GM19240 (cell line): ENCODE measurements around the gene AR.

Experiments used
- DNase-seq: peaks from one replicate; pipeline ENCODE4 v3.0.0; 2011; ENCODE audit warnings: low spot score; ENCODE audit not compliant: insufficient read length

The AR gene

DNA sequence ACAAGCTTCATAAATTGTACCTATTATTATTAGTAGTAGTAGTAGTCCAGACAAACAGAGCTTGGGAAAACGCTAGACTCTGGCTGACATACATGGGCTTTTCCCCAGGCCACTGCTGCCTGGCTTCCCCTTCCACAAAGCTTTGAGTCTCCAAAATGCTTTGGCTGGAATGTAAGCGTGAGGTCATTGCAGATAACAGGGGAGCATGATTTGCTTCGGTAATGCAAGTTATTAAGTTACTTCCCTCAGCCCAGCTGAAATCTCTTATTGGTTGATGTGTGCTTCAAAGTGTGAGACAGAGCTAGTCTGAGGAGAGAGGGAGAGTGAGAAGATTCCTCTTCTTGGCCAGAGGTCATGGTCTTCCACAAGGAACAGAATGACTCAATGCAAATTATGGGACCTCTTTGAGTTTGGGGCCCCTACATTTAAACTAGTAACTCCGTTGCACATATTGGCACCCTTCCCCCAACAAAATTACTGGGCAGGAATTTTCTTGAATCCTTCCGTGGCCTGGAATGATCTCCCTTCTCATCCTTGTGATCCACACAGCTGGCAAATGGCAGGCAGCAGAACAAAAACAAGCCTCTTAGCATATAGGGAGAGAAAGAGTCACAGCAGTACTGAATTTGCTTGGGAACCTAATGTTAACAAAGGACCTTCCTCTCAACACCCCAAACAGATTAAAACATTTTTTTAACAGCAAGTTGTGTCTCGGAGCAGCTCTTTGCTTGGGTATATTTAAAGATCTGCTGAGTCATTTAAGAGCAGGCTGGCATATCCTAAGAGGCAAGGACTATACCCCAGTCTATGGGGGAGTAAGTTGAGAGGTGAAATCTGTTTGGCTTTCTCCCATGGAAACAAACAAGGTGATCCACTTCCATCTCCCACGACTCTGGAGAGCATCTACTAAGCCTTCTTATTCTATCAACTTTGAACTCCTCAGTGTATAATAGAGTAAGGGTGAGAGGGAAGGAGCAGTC is 19.9 kb downstream of the AR start:
- no peak for DNase-seq

DNA sequence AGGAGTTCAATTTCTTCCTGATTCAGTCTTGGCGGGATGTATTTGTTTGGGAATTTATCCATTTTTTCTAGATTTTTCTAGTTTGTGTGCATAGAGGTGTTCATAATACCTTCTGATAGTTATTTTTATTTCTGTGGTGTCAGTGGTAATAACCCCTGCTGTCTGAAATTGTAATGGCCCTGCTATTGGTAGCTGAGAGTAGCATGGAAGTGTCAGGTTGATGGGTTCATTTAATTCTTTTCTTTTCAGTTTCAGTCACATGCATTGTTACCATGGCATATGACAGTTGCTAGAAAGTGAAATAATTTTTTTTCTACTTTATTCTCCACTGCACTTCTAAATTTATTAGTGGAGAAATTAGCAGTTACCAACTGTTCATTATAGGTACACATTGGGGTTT is 20.7 kb downstream of the AR start:
- no peak for DNase-seq

DNA sequence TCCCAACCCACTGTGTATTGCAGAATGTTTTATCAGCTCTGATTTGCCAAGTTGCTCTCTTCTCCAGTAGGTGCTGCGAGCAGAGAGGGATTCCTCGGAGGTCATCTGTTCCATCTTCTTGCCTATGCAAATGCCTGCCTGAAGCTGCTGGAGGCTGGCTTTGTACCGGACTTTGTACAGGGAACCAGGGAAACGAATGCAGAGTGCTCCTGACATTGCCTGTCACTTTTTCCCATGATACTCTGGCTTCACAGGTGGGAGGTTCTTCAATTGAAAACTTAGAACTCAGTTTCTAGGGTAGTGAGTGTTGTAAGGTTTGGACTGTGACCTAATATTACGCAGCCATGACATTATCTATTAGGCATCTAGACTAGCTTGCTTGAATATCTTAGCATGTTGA is 24.9 kb downstream of the AR start:
- no peak for DNase-seq

DNA sequence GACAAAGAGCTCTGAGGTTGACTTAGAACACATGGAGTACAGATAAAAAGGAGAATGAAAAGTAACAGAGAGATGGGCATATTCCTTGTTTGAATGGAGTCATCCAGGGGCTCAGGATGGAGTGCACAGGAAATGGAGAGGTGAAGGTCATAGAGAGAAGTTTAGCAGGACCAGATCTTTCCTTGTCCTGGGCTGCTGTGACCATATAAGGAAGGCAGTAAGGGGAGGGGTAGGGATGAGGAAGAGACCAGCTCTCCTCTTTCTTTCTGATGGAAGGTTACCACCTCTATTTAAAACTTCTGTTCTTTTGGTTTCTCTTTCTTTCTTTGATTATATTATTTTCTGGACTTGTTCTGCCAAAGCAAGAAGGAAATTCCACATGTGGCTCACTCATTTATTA is 27.0 kb downstream of the AR start:
- DNase-seq: no peak

DNA sequence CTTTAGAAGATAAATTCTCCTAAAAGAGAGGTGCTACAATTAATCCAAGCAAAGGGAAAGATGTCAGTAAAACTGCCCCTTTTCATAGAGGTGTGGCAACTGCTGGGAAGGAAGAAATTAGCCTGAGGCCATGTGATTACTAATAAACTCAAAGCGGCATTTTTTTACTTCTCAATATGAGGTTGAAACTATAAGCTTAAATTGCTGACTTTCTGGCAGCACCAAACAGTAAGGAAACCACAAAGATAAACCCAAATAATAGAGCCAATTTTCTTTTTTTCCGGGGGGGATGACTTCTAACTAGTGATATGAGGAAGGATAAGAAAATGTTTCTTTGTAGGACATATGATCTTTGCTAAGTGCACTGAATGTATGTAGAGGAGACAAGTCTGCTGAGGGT is 30.9 kb downstream of the AR start:
- DNase-seq: no peak

DNA sequence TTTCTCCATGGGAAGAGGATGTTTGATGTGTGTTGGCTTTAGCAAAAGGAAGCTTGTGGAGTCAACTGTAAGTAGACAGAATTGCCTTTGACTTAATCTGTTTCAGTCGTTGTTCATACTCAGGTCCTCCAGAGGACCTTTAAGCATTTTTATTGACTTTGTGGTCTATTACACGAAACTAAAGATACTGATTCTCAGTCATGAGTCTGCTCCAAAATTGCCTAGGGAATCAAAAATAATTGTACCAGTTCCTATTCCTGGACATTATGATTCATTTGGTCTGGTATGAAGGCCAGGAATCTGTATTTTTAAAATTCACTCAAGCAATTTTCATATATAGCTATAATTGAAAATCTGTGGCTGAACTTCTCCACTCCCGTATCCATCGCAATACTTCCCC is 38.6 kb downstream of the AR start:
- no peak for DNase-seq

DNA sequence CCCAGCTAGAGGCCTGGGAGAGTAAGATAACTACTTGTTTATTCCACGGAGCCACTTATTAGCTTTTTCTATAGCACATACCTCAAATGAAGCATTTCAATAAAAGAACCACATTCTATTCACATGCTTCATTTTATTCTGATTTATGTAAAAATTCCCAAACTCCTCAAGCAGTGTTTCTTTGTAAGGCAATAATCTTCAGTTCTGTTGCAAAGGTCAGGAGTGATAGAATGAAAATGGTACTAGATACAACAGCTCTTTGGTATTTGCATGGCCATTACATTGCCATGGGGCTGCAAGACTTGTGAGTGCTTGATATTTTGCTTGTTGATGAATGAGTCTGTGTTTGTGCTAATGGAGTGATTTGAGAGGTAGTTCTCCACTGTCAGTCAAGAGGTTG is 39.4 kb downstream of the AR start:
- no peak for DNase-seq

DNA sequence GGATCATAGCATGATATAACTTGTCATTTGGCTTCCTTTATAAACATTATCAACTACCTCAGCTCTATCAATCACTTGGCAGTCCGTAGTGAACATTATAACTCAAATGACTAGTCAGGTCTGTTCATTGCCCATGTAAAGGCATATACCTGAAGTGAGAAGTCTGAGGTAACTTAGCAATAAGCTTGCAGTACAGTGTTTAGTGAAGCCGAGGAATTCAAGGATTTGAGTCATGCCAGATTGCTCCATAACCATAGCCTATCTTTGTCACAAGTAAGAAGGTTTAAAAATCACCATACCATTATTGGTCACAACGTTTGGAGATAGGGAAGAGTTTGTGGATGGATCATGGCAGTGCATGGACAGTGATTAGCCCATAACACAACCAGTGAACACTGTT is 41.6 kb downstream of the AR start:
- no peak for DNase-seq

DNA sequence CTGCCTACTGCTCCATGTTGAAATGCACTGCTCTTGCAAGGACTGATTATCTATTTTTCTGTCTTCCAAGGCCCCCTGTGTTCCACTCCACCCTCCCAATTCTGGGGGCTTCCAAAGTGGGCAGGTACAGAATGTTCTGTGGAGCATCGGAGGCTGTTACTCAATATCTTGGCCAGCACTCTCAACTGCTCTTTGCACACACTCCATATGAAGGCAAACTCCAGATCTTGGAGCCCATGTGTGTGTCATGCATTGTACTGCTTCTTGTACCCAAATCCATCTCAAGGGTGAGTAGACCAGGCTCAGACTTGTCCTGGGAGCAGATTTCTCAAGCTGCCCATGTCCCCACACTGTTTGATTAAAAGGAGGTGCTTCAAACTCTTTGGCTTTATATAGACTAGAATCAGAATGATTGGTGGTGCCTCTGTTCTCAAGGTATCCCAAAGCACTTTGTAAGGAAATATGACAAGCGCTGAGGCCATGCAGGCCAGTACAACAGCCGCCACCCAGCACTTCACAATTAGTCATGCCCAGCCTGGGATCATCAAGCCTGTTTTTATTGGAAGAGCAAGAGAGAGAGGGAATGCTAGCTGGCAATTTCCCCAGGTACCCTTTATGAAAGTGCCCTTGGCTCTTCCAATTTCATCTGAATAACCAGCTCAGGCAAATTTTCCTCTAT is 44.3 kb downstream of the AR start:
- no peak for DNase-seq

DNA sequence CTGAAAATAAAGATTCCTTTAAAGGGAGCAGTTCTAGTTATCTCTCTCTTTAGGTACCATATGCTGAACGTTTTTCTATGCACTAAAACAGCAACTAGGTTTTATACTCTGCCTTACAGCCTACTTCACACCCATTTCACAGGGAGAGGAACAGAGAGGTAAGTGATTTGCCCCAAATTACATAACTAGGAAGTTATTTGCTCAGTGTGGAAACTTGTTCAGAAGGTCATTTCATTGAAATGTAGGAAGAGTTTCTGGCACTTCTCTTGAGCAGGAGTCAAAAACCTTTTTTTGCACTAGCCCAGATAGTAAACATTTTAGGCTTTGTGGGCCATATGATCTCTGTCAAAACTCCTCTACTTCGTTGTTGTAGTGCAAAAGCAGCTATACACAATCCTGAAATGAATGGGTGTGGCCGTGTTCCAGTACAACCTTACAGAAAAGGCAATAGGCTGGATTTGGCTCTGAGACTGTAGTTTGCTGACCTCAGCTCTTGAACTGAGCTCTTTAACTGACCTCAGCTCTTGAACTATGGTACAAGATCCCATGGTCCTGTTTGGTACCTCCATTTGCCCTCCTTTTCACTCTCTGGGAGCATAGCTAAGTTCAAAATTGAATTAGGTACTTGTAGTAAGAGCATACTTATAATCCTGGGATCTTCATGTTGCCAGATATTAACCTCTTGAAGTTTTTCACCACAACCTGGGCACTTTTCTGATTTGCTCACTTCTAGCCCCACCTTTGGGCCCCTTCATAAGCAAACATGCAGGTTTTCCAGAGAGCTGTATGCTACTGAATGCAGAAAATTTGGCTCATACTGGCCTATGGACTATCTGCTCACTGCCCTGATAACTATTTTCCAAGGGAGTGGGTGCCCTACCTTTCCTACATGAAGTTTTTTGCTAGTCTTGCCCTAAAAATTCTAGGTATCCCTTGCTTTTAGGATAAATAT is 53.3 kb downstream of the AR start:
- DNase-seq: no peak

DNA sequence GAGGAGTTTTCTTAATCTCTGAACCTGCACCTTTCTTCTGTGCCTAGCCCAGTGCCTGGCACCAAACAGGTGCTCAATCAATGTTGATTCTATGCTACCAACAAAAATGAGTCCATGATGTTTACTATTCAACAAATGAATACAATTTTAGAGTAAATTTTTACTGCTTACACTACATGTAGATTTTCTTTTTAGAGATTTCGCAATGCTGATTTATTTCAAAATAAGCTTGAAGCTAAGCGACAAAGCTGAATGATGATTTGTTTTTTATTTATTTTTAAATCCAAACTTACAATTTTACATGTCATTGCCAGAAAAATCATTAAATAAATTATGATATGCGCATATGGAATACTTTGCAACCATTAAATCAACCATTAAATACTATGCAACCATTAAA is 55.7 kb downstream of the AR start:
- DNase-seq: no peak

DNA sequence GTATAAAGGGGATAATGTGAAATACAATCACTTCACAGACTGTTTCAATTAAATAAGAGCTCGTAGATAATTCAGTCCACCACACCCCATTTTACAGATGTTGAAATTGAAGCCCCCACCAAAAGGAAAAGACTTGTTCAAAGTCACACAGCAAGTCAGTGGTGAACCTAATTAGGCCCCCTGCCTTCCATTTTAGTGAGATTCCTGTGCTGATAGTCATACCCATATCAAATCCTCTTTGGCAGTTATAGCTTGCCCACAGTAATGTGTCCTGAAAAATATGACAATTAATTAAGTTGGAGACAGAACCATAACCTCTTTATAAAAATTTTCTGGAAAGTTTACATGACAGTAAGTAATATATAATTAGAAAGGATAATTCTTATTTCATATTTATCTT is 58.0 kb downstream of the AR start:
- no peak for DNase-seq

DNA sequence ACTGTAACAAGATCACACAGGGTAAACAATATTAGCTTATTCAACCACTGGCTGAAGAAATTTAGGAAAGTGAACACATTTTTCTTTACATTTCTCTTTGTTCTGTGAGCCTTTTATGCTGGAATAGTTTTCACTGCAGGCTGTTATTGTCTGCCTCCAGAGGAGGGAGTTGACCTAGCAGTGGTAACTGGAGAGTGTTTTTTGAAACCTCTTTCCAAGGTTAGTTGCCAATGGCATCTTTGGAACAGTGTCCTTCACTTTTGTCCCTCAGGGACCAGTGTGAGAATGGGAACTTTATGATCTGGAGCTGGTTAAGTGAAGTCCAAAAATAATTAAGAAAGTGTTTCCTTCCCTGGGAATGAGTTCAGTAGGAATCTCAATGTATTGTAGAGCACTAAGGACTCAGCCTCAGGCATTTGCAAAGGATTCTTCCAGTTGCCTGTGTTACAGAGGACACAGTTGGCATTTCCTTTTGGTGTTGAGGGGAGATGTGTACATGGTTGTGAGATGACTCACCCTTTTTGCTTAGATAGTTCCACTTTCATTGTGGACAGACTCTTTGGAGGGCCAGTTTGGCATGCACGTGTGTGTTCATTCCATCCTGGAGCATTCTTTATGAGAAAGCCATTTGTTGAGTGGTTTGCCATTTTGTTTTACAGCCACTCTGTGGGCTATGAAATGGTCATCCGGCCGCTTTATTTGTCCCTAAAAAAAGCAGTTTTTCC is 61.3 kb downstream of the AR start:
- no peak for DNase-seq

DNA sequence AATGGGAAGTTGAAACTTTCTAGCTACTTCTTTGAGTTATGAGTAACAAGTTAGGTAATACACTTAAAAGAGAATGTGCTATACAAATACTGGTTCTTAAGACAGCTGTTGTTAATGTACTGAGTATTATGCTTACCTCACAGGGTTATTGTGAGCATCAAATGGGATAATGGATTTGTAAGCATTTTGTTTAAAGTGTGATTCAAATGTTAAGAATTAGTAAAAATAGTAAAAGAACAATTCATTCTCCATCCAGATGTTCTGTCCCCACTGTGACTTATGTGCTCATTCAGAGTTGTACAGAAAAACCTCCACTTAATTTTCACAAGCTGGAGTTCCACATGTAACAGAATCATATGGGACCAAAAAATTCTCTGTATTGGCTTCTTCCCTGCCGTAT is 63.6 kb downstream of the AR start:
- DNase-seq: no peak

DNA sequence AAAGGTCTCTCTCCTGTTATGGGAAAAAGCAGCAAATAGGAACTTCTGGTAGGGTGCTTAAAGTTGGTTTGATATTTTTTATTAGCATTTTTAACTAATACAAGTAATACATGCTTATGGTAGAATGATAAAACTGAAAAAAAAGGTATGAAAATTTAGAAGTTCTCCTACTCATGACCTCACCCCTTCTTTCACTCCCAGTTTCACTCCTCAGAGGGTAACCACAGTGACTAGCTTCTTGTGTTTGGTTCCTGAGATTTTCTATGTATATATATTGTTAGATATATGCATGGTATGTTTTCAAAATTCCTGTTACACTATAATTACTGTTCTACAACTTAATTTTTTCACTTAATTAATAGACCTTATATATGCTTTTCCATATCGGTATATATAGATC is 66.5 kb downstream of the AR start:
- DNase-seq: no peak

DNA sequence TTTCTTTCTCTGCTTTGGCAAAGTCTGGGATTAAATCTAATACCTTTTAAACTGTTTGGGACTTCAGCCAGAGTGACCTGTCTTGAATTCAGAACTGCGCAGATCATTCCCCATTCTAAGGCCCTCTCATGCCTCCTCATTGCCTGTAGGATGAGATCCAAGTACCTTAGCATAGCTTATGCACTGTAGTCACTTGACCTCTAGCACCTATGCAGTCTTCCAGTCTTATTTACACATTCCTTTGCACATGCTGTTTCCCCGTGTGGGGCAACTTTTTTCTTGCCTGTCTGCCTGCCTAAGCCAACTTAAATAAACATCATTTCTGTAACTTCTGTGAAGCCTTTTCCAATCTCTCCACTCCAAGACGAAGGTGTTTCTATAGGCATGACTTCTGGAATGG is 68.4 kb downstream of the AR start:
- DNase-seq: no peak

DNA sequence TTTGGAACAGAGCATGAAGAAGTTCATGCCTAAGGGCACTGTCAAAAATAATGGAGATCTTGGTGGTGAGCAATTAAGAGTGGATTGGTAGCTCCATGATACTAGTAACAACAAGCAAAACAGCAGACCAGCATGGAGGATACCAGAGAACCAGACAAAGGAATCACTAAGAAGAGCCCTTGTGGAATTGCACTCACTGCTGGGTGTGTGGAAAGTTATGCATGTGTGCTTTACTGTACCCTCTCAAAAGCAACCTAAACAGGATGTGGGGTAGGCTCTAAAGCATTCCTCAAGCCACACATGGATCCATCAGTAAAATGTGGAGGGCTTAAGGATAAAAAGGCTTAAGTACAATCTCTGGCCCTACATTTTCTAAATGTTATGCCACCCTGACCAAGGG is 69.5 kb downstream of the AR start:
- DNase-seq: no peak

DNA sequence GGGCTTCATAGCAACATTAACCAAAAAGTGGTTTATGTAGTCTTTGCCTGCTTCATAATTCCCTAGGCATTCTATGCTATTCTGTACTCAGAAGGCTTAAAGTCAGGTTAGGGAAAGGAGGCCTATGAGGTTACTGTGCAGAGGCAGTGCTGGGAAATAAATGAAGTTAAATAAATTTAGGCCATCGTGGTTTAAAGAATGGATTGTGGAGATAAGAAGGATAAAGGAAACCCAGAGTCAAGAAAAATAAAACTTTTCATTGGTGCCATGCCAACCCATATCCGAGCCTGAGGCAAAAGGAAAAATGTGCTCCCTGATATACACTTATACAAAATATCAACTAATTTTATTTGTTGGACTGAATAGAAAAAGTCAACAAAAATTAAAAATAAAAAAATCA is 70.2 kb downstream of the AR start:
- no peak for DNase-seq

DNA sequence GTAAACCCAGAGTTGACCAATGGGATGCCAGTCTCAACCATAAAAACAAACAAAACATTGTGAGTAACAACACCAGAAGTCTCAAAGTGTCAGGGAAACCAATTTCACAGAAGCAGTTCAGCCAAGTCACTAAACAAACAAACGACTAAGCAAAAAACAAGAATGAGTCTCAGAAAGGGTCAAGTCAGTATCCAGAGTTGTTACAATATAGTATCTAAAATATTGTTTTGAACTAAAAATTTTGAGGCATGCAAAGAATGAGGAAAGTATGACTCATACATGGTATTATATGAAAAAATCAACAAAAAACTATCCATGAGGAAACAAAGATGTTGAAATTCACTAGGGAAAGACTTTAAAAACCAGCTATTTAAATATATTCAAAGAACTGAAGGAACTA is 70.6 kb downstream of the AR start:
- no peak for DNase-seq

DNA sequence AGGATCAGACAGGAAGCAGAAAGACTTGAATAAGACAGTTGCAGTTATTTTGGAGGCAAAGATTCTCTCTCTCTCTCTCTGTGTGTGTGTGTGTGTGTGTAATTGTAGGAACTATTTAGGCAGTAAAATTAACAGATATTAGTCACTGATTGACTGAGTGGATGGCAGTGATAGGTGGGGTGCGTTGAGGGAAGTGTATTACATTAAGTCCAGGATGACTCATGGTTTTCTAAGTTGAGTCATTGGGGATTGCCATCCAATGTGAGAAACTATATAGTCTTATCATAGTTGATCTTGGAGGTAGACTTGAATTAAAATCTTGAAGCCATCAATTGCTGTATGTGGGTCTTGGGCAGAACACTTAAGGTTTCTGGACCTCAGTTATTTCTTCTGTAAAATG is 75.4 kb downstream of the AR start:
- no peak for DNase-seq

DNA sequence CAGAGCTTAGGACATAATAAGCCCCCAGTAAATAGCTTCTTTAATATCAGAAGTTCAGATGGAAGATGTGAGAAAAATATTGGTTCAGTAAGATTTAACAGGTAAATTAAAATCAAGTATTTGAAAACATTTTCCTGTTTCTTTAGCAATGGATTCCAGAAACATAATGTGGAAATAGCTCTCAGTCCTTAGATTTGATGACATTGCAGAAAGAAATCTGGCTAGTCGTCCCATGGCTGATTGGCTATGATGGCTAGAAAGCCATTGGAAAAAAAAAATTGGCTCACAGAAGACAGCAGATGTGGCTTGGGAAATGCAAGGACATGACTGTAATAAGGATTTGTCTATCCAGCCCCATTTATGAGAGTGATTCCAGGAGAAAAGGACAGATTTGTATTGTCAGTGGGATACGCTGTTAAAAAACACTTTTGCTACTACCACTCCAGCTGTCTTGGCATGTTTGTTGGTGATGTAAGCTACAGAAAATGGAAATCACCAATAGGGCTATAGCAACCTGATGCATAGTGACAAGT is 78.3 kb downstream of the AR start:
- DNase-seq: no peak
